DND-41 (cell line): Measurements from ENCODE around the gene TMEM38A.
"Not testable (repeated sequence)": the region's sequence is repeated elsewhere in the genome, so short reads cannot be mapped to it uniquely, and the experiment has no call there.

Experiments
- ATAC-seq: fragments of 200-7000 bp; cut with Tn5 transposase; 3 replicates; pipeline ENCODE4 v1.9.1; 2021; ENCODE audit warnings: low read depth; ENCODE audit not compliant: insufficient read depth
- DNase-seq: peaks from one replicate; pipeline ENCODE4 v3.0.0-alpha.2; 2020
- H2AFZ ChIP-seq: 2 replicates; pipeline ENCODE4 v1.6.0; 2012; ENCODE audit warnings: low read depth, low read length
- H3K27ac ChIP-seq: 2 replicates; pipeline ENCODE4 v1.5.1; 2012; ENCODE audit warnings: low read length, inconsistent platforms
- H3K27me3 ChIP-seq: fragments of 200-600 bp; sonication (generic); 2 replicates; pipeline ENCODE4 v1.6.0; 2012; ENCODE audit warnings: low read length, mild to moderate bottlenecking, inconsistent platforms; ENCODE audit not compliant: insufficient read depth, poor library complexity
- H3K36me3 ChIP-seq: 2 replicates; pipeline ENCODE4 v1.5.1; 2012; ENCODE audit warnings: low read length, inconsistent platforms; ENCODE audit not compliant: insufficient read depth
- H3K4me1 ChIP-seq: 2 replicates; pipeline ENCODE4 v1.5.1; 2012; ENCODE audit warnings: mild to moderate bottlenecking, low read length; ENCODE audit not compliant: insufficient read depth
- H3K4me2 ChIP-seq: 2 replicates; pipeline ENCODE4 v1.6.0; 2012; ENCODE audit warnings: mild to moderate bottlenecking, moderate library complexity, low read length, inconsistent platforms; ENCODE audit not compliant: insufficient read depth
- H3K4me3 ChIP-seq, 2 experiments: fragments of 200-600 bp in 1 of 2; shearing (Covaris generic) in 1 of 2; 2 replicates each; pipeline ENCODE4 v1.5.1; 2012 to 2016; ENCODE audit warnings: inconsistent platforms in 2 of 2, low read length in 2 of 2, mild to moderate bottlenecking in 2 of 2, low read depth in 1 of 2, moderate library complexity in 1 of 2
- H3K79me2 ChIP-seq: 2 replicates; pipeline ENCODE4 v1.6.0; 2012; ENCODE audit warnings: low read length, inconsistent platforms; ENCODE audit not compliant: insufficient read depth
- H3K9ac ChIP-seq: 2 replicates; pipeline ENCODE4 v1.6.0; 2012; ENCODE audit warnings: low read depth, mild to moderate bottlenecking, inconsistent platforms, low read length, moderate library complexity
- H3K9me3 ChIP-seq: 2 replicates; pipeline ENCODE4 v1.5.1; 2012; ENCODE audit warnings: low read length, moderate library complexity, mild to moderate bottlenecking, inconsistent platforms; ENCODE audit not compliant: insufficient read depth, severe bottlenecking
- H4K20me1 ChIP-seq: 2 replicates; pipeline ENCODE4 v1.6.0; 2012; ENCODE audit warnings: low read length; ENCODE audit not compliant: insufficient read depth
- CTCF ChIP-seq: IDR thresholded peaks from 2 replicates; pipeline ENCODE4 v1.5.1; 2012; ENCODE audit warnings: borderline replicate concordance, low read length, moderate library complexity, mild to moderate bottlenecking; ENCODE audit not compliant: poor library complexity, severe bottlenecking; ENCODE audit errors: extremely low read depth
- EZH2 ChIP-seq: IDR thresholded peaks from 3 replicates; pipeline ENCODE4 v1.6.1; 2012; ENCODE audit warnings: borderline replicate concordance, low read depth, mild to moderate bottlenecking, moderate library complexity, low read length, inconsistent platforms; ENCODE audit not compliant: severe bottlenecking

The TMEM38A gene

GRCh38 chr19:16722591-16722990 is 61.7 kb downstream of the TMEM38A start:
- Histone ChIP-seq H3K4me2 (no peak overlapping the region), H3K9me3 (no peaks in the 10 kb centered on the region), H3K27ac (no peak overlapping the region), H3K4me3 (no peak overlapping the region), H3K79me2 (no peaks in the 10 kb centered on the region), H3K4me1 (no peaks in the 10 kb centered on the region), H3K36me3 (no peaks in the 10 kb centered on the region), H2AFZ (no peak overlapping the region), H4K20me1 (no peaks in the 10 kb centered on the region), H3K9ac (no peak overlapping the region), H3K27me3 (no peaks in the 10 kb centered on the region)
- ATAC-seq: no peak
- TF ChIP-seq EZH2 (no peak), CTCF (no peak)
- DNase-seq: no peak

- H4K20me1 ChIP-seq: no peaks in the 10 kb centered on the region
Measured at GRCh38 chr19:16726916-16727315, 66.0 kb downstream of the TMEM38A start.

GRCh38 chr19:16735650-16736266 is 74.8 kb downstream of the TMEM38A start:
- ATAC-seq, H4K20me1 ChIP-seq, DNase-seq: not testable (repeated sequence)

More at GRCh38 chr19:16726916-16727315, 66.0 kb downstream of the TMEM38A start:
- Histone ChIP-seq H3K36me3 (no peaks in the 10 kb centered on the region), H3K79me2 (no peaks in the 10 kb centered on the region), H3K27ac (no peak overlapping the region), H3K4me2 (no peak overlapping the region), H3K4me1 (no peaks in the 10 kb centered on the region), H3K9ac (no peak overlapping the region), H2AFZ (no peak overlapping the region), H3K9me3 (no peaks in the 10 kb centered on the region), H3K27me3 (no peaks in the 10 kb centered on the region), H3K4me3 (no peak overlapping the region)
- ATAC-seq (no peak), DNase-seq (no peak)
- TF ChIP-seq CTCF (no peak), EZH2 (no peak)

GRCh38 chr19:16736709-16737108 is 75.8 kb downstream of the TMEM38A start:
- no peaks in the 10 kb centered on the region for H3K27me3 ChIP-seq
- H3K27ac ChIP-seq: no peak overlapping the region
- no peaks in the 10 kb centered on the region for H3K79me2 ChIP-seq
- no peak overlapping the region for H3K9ac ChIP-seq
- DNase-seq (no peak), ATAC-seq (no peak)
- no peaks in the 10 kb centered on the region for H3K36me3 ChIP-seq
- no peaks in the 10 kb centered on the region for H3K9me3 ChIP-seq
- no peak overlapping the region for H3K4me2 ChIP-seq
- no peak overlapping the region for H2AFZ ChIP-seq
- H3K4me1 ChIP-seq: no peaks in the 10 kb centered on the region
- H3K4me3 ChIP-seq: no peak overlapping the region
- TF ChIP-seq EZH2 (no peak), CTCF (no peak)
- no peaks in the 10 kb centered on the region for H4K20me1 ChIP-seq

More at GRCh38 chr19:16735650-16736266, 74.8 kb downstream of the TMEM38A start:
- H3K9me3 ChIP-seq, H3K27ac ChIP-seq, H3K4me3 ChIP-seq, H3K27me3 ChIP-seq, H2AFZ ChIP-seq, H3K36me3 ChIP-seq, H3K4me1 ChIP-seq, H3K4me2 ChIP-seq, H3K79me2 ChIP-seq, H3K9ac ChIP-seq: not testable (repeated sequence)
